Brain microvascular endothelial cell (primary cell): ENCODE results near the gene KCNE4.

Source experiments
- DNase-seq: peaks from one replicate; pipeline ENCODE4 v3.0.0-alpha.2; 2020
- H3K27ac ChIP-seq: fragments of 250-450 bp; sonication (Bioruptor Pico); 2 replicates; pipeline ENCODE4 v1.5.1; 2020; ENCODE audit warnings: mild to moderate bottlenecking, moderate library complexity
- H3K27me3 ChIP-seq: fragments of 250-450 bp; sonication (Bioruptor Pico); replicated peaks from 2 replicates; pipeline ENCODE4 v1.5.1; 2020; ENCODE audit warnings: mild to moderate bottlenecking
- H3K36me3 ChIP-seq: fragments of 250-450 bp; sonication (Bioruptor Pico); replicated peaks from 2 replicates; pipeline ENCODE4 v1.5.1; 2020; ENCODE audit warnings: mild to moderate bottlenecking
- H3K4me3 ChIP-seq: 2 replicates; pipeline ENCODE4 v1.5.1; 2011; ENCODE audit warnings: low read depth, mild to moderate bottlenecking, control low read depth, low read length, moderate library complexity
- in situ Hi-C: cut with HindIII; loops from 2 replicates; pipeline ENCODE4 v1.10.0; 2017; ENCODE audit warnings: low sequenced_read_pairs, low pct_ligation_motif_present
- TF ChIP-seq, protein P1 (sequence below): IDR thresholded peaks from 2 replicates; pipeline ENCODE4 v1.5.1; 2011; ENCODE audit warnings: low read depth, mild to moderate bottlenecking, moderate library complexity, low read length, control low read depth, inconsistent platforms; ENCODE audit errors: missing control alignments

The KCNE4 gene

DNA sequence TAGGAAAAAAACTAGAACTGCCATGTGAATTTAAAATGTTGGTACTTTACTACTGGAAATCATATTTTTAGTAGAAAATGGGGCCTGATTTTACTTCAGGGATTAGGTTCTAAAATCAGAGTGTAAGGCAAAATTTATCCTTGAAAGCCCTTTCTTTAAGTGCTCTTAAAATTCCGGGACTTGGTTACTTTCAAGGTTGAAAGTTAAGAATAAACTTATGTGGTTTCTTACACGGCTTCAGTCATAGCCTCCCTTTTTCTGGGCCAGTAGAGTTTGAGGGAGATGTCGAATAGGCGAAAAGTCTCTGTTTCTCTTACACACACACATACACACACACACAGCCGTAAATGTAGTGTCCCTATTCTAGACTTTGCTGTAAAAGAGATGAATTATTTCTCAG lies 13.1 kb downstream of the KCNE4 start:
- Histone ChIP-seq H3K4me3 (no peak overlapping the region), H3K27ac (no peak overlapping the region), H3K27me3 (no peaks in the 10 kb centered on the region), H3K36me3 (no peaks in the 10 kb centered on the region)
- TF ChIP-seq, protein P1, sequence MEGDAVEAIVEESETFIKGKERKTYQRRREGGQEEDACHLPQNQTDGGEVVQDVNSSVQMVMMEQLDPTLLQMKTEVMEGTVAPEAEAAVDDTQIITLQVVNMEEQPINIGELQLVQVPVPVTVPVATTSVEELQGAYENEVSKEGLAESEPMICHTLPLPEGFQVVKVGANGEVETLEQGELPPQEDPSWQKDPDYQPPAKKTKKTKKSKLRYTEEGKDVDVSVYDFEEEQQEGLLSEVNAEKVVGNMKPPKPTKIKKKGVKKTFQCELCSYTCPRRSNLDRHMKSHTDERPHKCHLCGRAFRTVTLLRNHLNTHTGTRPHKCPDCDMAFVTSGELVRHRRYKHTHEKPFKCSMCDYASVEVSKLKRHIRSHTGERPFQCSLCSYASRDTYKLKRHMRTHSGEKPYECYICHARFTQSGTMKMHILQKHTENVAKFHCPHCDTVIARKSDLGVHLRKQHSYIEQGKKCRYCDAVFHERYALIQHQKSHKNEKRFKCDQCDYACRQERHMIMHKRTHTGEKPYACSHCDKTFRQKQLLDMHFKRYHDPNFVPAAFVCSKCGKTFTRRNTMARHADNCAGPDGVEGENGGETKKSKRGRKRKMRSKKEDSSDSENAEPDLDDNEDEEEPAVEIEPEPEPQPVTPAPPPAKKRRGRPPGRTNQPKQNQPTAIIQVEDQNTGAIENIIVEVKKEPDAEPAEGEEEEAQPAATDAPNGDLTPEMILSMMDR: no peak
- in situ Hi-C loops: no loop called here
- no peak for DNase-seq

- in situ Hi-C loops: no loop called here
- Histone ChIP-seq H3K27me3 (no peaks in the 10 kb centered on the region), H3K27ac (no peak overlapping the region), H3K4me3 (no peak overlapping the region), H3K36me3 (no peaks in the 10 kb centered on the region)
- TF ChIP-seq, protein P1: no peak
- DNase-seq: no peak
Observed at GRCh38 chr2:223066721-223067120, 14.7 kb downstream of the KCNE4 start.

GRCh38 chr2:223068071-223068470 lies 16.1 kb downstream of the KCNE4 start:
- Histone ChIP-seq H3K27ac (no peak overlapping the region), H3K4me3 (no peak overlapping the region), H3K27me3 (no peaks in the 10 kb centered on the region), H3K36me3 (no peaks in the 10 kb centered on the region)
- TF ChIP-seq, protein P1: no peak
- no peak for DNase-seq
- in situ Hi-C loops: no loop called here

DNA sequence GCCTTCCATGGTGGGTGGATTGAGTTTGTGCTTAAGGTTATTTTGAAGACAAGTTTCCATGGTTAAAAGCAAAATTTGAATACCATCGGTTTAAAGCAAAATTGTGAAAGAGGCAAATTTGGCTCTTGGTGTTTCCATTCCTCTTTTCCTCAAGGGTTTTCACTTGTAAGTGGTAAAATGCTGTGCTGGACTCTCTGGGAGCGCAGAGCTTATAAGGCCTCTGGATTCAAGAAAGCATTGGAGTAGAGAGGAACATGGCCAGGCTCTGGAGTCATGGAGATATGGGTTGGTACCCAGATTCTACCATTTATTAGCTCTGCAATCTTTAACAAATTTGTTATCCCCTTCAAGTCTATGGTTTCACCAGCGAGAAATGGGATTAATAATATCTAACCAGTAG lies 17.5 kb downstream of the KCNE4 start:
- Histone ChIP-seq H3K27ac (no peak overlapping the region), H3K36me3 (no peaks in the 10 kb centered on the region), H3K27me3 (no peaks in the 10 kb centered on the region), H3K4me3 (no peak overlapping the region)
- TF ChIP-seq, protein P1: no peak
- in situ Hi-C loops: no loop called here
- no peak for DNase-seq

DNA sequence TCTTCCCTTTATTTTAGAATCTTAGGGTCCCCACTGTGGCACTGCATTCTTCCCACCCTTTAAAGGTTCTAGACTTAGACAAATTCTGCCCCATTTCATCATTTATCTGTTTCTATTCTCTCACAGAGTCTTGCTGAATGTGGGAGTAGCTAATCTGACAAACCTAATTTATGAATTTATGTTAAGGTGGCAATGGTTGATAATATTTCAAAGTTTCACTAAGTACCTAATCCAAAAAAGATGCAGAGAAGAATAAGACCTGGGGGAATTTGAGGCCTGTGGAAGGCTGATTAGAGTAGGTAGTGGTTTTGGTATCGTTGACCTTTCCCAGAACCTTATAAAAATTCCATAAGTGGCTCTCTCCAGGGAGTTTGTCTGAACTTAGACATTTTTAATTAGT lies 18.0 kb downstream of the KCNE4 start:
- no peak for DNase-seq
- in situ Hi-C loops: no loop called here
- TF ChIP-seq, protein P1: no peak

GRCh38 chr2:223071139-223071538 lies 19.1 kb downstream of the KCNE4 start:
- in situ Hi-C loops: no loop called here
- TF ChIP-seq, protein P1: no peak

More for the DNA sequence above, 18.0 kb downstream of the KCNE4 start:
- Histone ChIP-seq H3K36me3 (no peaks in the 10 kb centered on the region), H3K4me3 (no peak overlapping the region), H3K27me3 (no peaks in the 10 kb centered on the region), H3K27ac (no peak overlapping the region)

More at GRCh38 chr2:223071139-223071538, 19.1 kb downstream of the KCNE4 start:
- H3K27me3 ChIP-seq: no peaks in the 10 kb centered on the region
- no peak overlapping the region for H3K4me3 ChIP-seq
- no peak for DNase-seq
- H3K27ac ChIP-seq: no peak overlapping the region
- no peaks in the 10 kb centered on the region for H3K36me3 ChIP-seq
